Measurements from ENCODE around the gene LRP1B.

DNA sequence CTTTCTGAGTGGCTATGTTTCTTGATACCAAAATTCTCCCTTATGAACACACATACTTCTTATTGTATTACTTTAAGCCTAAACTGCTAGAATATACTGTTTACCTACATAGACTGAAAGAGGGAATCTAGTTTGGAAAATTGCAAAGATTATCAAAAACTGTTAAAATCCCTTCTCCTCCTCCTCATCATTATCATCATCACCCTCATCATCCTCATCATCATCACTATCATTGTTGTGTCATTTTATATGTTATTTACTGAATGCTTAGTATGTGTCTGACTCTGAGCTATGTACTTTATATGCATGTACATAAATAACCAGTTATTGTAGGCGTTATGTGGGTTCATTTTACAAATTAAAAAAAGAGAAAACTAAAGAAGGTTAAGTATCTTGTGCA lies 19.6 kb upstream of the LRP1B start:
- TF ChIP-seq, protein P1, sequence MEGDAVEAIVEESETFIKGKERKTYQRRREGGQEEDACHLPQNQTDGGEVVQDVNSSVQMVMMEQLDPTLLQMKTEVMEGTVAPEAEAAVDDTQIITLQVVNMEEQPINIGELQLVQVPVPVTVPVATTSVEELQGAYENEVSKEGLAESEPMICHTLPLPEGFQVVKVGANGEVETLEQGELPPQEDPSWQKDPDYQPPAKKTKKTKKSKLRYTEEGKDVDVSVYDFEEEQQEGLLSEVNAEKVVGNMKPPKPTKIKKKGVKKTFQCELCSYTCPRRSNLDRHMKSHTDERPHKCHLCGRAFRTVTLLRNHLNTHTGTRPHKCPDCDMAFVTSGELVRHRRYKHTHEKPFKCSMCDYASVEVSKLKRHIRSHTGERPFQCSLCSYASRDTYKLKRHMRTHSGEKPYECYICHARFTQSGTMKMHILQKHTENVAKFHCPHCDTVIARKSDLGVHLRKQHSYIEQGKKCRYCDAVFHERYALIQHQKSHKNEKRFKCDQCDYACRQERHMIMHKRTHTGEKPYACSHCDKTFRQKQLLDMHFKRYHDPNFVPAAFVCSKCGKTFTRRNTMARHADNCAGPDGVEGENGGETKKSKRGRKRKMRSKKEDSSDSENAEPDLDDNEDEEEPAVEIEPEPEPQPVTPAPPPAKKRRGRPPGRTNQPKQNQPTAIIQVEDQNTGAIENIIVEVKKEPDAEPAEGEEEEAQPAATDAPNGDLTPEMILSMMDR (IDR thresholded peaks at IDR 0.05) = no peak
- no peak for TF ChIP-seq ZFX (IDR thresholded peaks at IDR 0.05; ENCODE audit: borderline replicate concordance)
